H9 (cell line): ENCODE data around the gene GREB1L. TPM values are rescaled to one million over a fixed set of nuclear protein-coding genes. Genes with fewer than 3 reads are reported as not detected.

Experiments used
- DNase-seq: peaks from one replicate; pipeline ENCODE4 v3.0.0-alpha.2; 2017
- H2AFZ ChIP-seq: one replicate; pipeline ENCODE4 v1.6.1; 2013; ENCODE audit warnings: mild to moderate bottlenecking, low read length, control low read depth, moderate library complexity
- H2AK5ac ChIP-seq: 2 replicates; pipeline ENCODE4 v1.6.1; 2013; ENCODE audit warnings: low read length, control low read depth, mixed read lengths; ENCODE audit not compliant: insufficient read length
- H2BK120ac ChIP-seq: one replicate; pipeline ENCODE4 v1.6.1; 2013; ENCODE audit warnings: low read depth, mild to moderate bottlenecking, low read length, control low read depth, inconsistent platforms; ENCODE audit not compliant: poor library complexity, severe bottlenecking
- H2BK12ac ChIP-seq: 2 replicates; pipeline ENCODE4 v1.6.1; 2013; ENCODE audit warnings: low read length, control low read depth, mixed read lengths, low read depth; ENCODE audit not compliant: insufficient read length
- H2BK15ac ChIP-seq: 2 replicates; pipeline ENCODE4 v1.6.1; 2013; ENCODE audit warnings: low read depth, low read length, control low read depth
- H2BK20ac ChIP-seq: one replicate; pipeline ENCODE4 v1.6.1; 2013; ENCODE audit warnings: low read depth, mild to moderate bottlenecking, low read length, control low read depth, inconsistent platforms; ENCODE audit not compliant: poor library complexity, severe bottlenecking
- H2BK5ac ChIP-seq: 2 replicates; pipeline ENCODE4 v1.6.1; 2013; ENCODE audit warnings: low read length, control low read depth, mixed read lengths; ENCODE audit not compliant: insufficient read length
- H3K14ac ChIP-seq: 2 replicates; pipeline ENCODE4 v1.6.1; 2013; ENCODE audit warnings: low read length, control low read depth; ENCODE audit not compliant: insufficient read depth
- H3K18ac ChIP-seq: 2 replicates; pipeline ENCODE4 v1.6.1; 2013; ENCODE audit warnings: low read depth, mild to moderate bottlenecking, mixed read lengths, low read length, control low read depth; ENCODE audit not compliant: insufficient read length
- H3K23ac ChIP-seq: 2 replicates; pipeline ENCODE4 v1.6.1; 2013; ENCODE audit warnings: low read length, control low read depth, mixed read lengths, low read depth; ENCODE audit not compliant: insufficient read length
- H3K23me2 ChIP-seq: 2 replicates; pipeline ENCODE4 v1.6.1; 2013; ENCODE audit warnings: low read depth, mild to moderate bottlenecking, mixed read lengths, low read length, control low read depth; ENCODE audit not compliant: insufficient read length, poor library complexity, severe bottlenecking
- H3K27ac ChIP-seq: 2 replicates; pipeline ENCODE4 v1.5.1; 2013; ENCODE audit warnings: low read length, control low read depth, mixed read lengths, low read depth; ENCODE audit not compliant: insufficient read length
- H3K27me3 ChIP-seq: 2 replicates; pipeline ENCODE4 v1.6.1; 2013; ENCODE audit warnings: low read length, control low read depth, inconsistent platforms; ENCODE audit not compliant: insufficient read depth
- H3K4ac ChIP-seq: 2 replicates; pipeline ENCODE4 v1.6.1; 2013; ENCODE audit warnings: low read depth, mild to moderate bottlenecking, control low read depth, inconsistent platforms, low read length, moderate library complexity
- H3K4me1 ChIP-seq: 2 replicates; pipeline ENCODE4 v1.6.1; 2013; ENCODE audit warnings: low read length, control low read depth, inconsistent platforms; ENCODE audit not compliant: insufficient read depth
- H3K4me2 ChIP-seq: 2 replicates; pipeline ENCODE4 v1.6.1; 2013; ENCODE audit warnings: low read length, control low read depth, mixed read lengths; ENCODE audit not compliant: insufficient read length, insufficient read depth
- H3K56ac ChIP-seq: 2 replicates; pipeline ENCODE4 v1.6.1; 2013; ENCODE audit warnings: low read depth, mild to moderate bottlenecking, mixed read lengths, low read length, control low read depth; ENCODE audit not compliant: insufficient read length
- H3K79me1 ChIP-seq: 2 replicates; pipeline ENCODE4 v1.6.1; 2013; ENCODE audit warnings: low read depth, mild to moderate bottlenecking, moderate library complexity, low read length, control low read depth, inconsistent platforms; ENCODE audit not compliant: insufficient read depth, poor library complexity, severe bottlenecking
- H3K79me2 ChIP-seq: 2 replicates; pipeline ENCODE4 v1.6.1; 2013; ENCODE audit warnings: low read length, control low read depth, inconsistent platforms; ENCODE audit not compliant: insufficient read depth
- H3K9ac ChIP-seq: 2 replicates; pipeline ENCODE4 v1.6.1; 2013; ENCODE audit warnings: low read length, control low read depth, mixed read lengths; ENCODE audit not compliant: insufficient read length; ENCODE audit errors: extremely low read depth
- H3K9me3 ChIP-seq: one replicate; pipeline ENCODE4 v1.6.1; 2013; ENCODE audit warnings: low read depth, low read length, inconsistent platforms; ENCODE audit not compliant: control insufficient read depth
- H3T11ph ChIP-seq: one replicate; pipeline ENCODE4 v1.6.1; 2013; ENCODE audit warnings: mild to moderate bottlenecking, low read length, control low read depth, inconsistent platforms
- H4K20me1 ChIP-seq: one replicate; pipeline ENCODE4 v1.6.1; 2013; ENCODE audit not compliant: control insufficient read depth, insufficient read length, insufficient read depth
- H4K5ac ChIP-seq: 2 replicates; pipeline ENCODE4 v1.6.1; 2013; ENCODE audit warnings: low read depth, mild to moderate bottlenecking, mixed read lengths, low read length, control low read depth; ENCODE audit not compliant: insufficient read length
- H4K8ac ChIP-seq: replicated peaks from 2 replicates; pipeline ENCODE4 v1.6.1; 2013; ENCODE audit warnings: low read length, control low read depth, mixed read lengths, low read depth; ENCODE audit not compliant: insufficient read length
- H4K91ac ChIP-seq: 2 replicates; pipeline ENCODE4 v1.6.1; 2013; ENCODE audit warnings: low read depth, mild to moderate bottlenecking, moderate library complexity, mixed read lengths, low read length, control low read depth; ENCODE audit not compliant: insufficient read length
- H3K27ac Mint-ChIP-seq, 3 experiments: 2 replicates in 2 of 3; 3 replicates in 1 of 3; pipeline ENCODE4 v1.8.0; 2020 to 2021; ENCODE audit warnings: mixed read lengths in 3 of 3, mild to moderate bottlenecking in 1 of 3, moderate library complexity in 1 of 3
- H3K27me3 Mint-ChIP-seq: 2 replicates; pipeline ENCODE4 v1.8.0; 2021; ENCODE audit warnings: low read depth, mild to moderate bottlenecking, moderate library complexity, mixed read lengths
- H3K36me3 Mint-ChIP-seq, 3 experiments: 2 replicates in 2 of 3; 3 replicates in 1 of 3; pipeline ENCODE4 v1.8.0; 2020 to 2021; ENCODE audit warnings: low read depth in 3 of 3, mixed read lengths in 3 of 3; ENCODE audit not compliant: insufficient read depth in 1 of 3
- H3K4me1 Mint-ChIP-seq, 2 experiments: 2 replicates each; pipeline ENCODE4 v1.8.0; 2020; ENCODE audit warnings: mixed read lengths in 2 of 2
- H3K4me3 Mint-ChIP-seq, 2 experiments: 2 replicates in 1 of 2; 3 replicates in 1 of 2; pipeline ENCODE4 v1.8.0; 2020 to 2021; ENCODE audit warnings: mild to moderate bottlenecking in 2 of 2, mixed read lengths in 2 of 2, moderate library complexity in 1 of 2
- H3K9me3 Mint-ChIP-seq, 2 experiments: 2 replicates in 1 of 2; 3 replicates in 1 of 2; pipeline ENCODE4 v1.8.0; 2020; ENCODE audit warnings: mild to moderate bottlenecking in 2 of 2, mixed read lengths in 2 of 2, moderate library complexity in 1 of 2
- CTCF ChIP-seq: fragments of 200-600 bp; sonication (generic); conservative IDR thresholded peaks from 3 replicates; pipeline ENCODE4 v1.8.0; 2021; ENCODE audit warnings: antibody characterized with exemption, mild to moderate bottlenecking
- WGBS: extraction: QIAGEN DNeasy Blood & Tissue Kit; methylation state at CpG from one replicate; pipeline ENCODE4 v1.1.7; 2013; ENCODE audit warnings: missing lambda C conversion rate, low lambda C conversion rate, mixed read lengths; ENCODE audit not compliant: insufficient read length; ENCODE audit errors: extremely low coverage; 5-methylcytosine and 5-hydroxymethylcytosine counted together
- total RNA-seq: library from RNA; stranded (reverse); gene quantifications from 2 replicates; pipeline ENCODE4 v1.2.1, GENCODE V29; 2021

The GREB1L gene
- total RNA-seq, 1 experiment from 2014 or later = 2.7 TPM

- Histone ChIP-seq H3K79me1 (no peaks in the 10 kb centered on the region), H3K9me3 (no peaks in the 10 kb centered on the region), H2BK20ac (no peak overlapping the region), H2BK12ac (no peak overlapping the region), H4K20me1 (no peaks in the 10 kb centered on the region), H4K91ac (no peak overlapping the region), H3K56ac (no peak overlapping the region), H2BK5ac (no peak overlapping the region), H3K23ac (no peak overlapping the region), H3T11ph (no peak overlapping the region), H3K9ac (no peak overlapping the region), H2AFZ (no peak overlapping the region), H2AK5ac (no peak overlapping the region), H3K14ac (no peak overlapping the region), H4K8ac (no peak overlapping the region), H3K27me3 (no peaks in the 10 kb centered on the region), H4K5ac (no peak overlapping the region), H2BK120ac (no peak overlapping the region), H3K79me2 (no peaks in the 10 kb centered on the region), H3K27ac (no peak overlapping the region), H3K23me2 (no peaks in the 10 kb centered on the region), H2BK15ac (no peak overlapping the region), H3K4me1 (no peaks in the 10 kb centered on the region), H3K4ac (no peak overlapping the region), H3K4me2 (no peak overlapping the region), H3K18ac (no peak overlapping the region)
- Mint-ChIP-seq H3K9me3 (no peaks in the 10 kb centered on the region), H3K27me3 (no peaks in the 10 kb centered on the region), H3K36me3 (peaks cover 13 to 55% (median 24%) of the 10 kb centered on the region in 3 experiments; a peak in 6 of 7 replicates), H3K4me1 (no peaks in the 10 kb centered on the region), H3K4me3 (no peak overlapping the region), H3K27ac (peak overlapping the region in 1 of 3 experiments; percentile 32; a peak in 1 of 7 replicates)
- no peak for TF ChIP-seq CTCF
- no CpG with 5 or more reads among the region's 5 CpGs for WGBS
- DNase-seq = no peak
Observed at GRCh38 chr18:21546423-21546822, 304.4 kb downstream of the GREB1L start.
